Fibroblast of lung (primary cell): ENCODE data around the gene BUD23.

Source experiments
- CTCF ChIP-seq, 2 donors: IDR thresholded peaks in 1 of 2; conservative IDR thresholded peaks in 1 of 2; 1 replicate in 1 of 2; 2 replicates in 1 of 2; pipeline ENCODE4 v1.5.1; 2011 to 2012; ENCODE audit warnings: low read length in 2 of 2, control low read depth in 1 of 2, inconsistent platforms in 1 of 2, low read depth in 1 of 2, mild to moderate bottlenecking in 1 of 2
- EZH2 ChIP-seq: IDR thresholded peaks from 2 replicates; pipeline ENCODE4 v1.5.1; 2012; ENCODE audit warnings: low read length, control low read depth, mild to moderate bottlenecking; ENCODE audit errors: missing control alignments

DNA sequence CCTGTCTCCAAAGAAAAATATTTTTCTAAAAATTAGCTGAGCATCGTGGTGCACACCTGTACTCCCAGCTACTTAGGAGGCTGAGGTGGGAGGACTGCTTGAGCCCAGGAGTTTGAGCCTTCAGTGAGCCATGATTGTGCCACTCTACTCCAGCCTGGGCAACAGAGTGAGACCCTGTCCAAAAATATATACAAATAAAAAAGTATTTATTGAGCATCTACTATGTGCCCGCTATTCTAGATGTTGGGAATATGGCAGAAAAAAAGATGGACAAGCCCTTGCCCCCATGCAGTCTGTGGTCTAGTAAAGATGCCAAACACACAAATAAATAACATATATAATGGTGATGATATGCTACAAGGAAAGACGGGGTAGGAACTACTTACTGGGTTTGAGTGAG lies 40.4 kb downstream of the BUD23 start:
- TF ChIP-seq CTCF (conservative IDR thresholded peaks at IDR 0.05 in 1 of 2, IDR thresholded peaks at IDR 0.05 in 1 of 2; ENCODE audit: low read depth in 1 of 2, low read length in 2 of 2) (no peak), EZH2 (no peak)
